Mesodermal cell (in vitro differentiated cells): ENCODE data around the gene KCNK6.

Source experiments
- H3K27ac ChIP-seq: 2 replicates; pipeline ENCODE4 v1.7.0; 2013; ENCODE audit warnings: mild to moderate bottlenecking, low read depth, low read length, moderate library complexity; ENCODE audit not compliant: severe bottlenecking
- H3K36me3 ChIP-seq: 2 replicates; pipeline ENCODE4 v1.7.1; 2013; ENCODE audit warnings: mild to moderate bottlenecking, low read length, moderate library complexity; ENCODE audit not compliant: control insufficient read depth, insufficient read depth
- H3K4me1 ChIP-seq: one replicate; pipeline ENCODE4 v1.7.1; 2013; ENCODE audit warnings: mild to moderate bottlenecking, low read length; ENCODE audit not compliant: insufficient read depth, control insufficient read depth, poor library complexity, severe bottlenecking
- H3K4me3 ChIP-seq: 2 replicates; pipeline ENCODE4 v1.7.0; 2013; ENCODE audit warnings: low read length, control low read depth, mild to moderate bottlenecking; ENCODE audit not compliant: insufficient read depth, poor library complexity, severe bottlenecking; ENCODE audit errors: extremely low read depth
- H3K9me3 ChIP-seq: 2 replicates; pipeline ENCODE4 v1.7.1; 2013; ENCODE audit warnings: mild to moderate bottlenecking, low read length, moderate library complexity; ENCODE audit not compliant: control insufficient read depth
- WGBS, 2 experiments: methylation state at CpG; one replicate each; pipeline ENCODE4 v1.1.5; 2013; ENCODE audit warnings: missing lambda C conversion rate in 2 of 2; ENCODE audit not compliant: insufficient coverage in 2 of 2; 5-methylcytosine and 5-hydroxymethylcytosine counted together

Gene KCNK6

DNA sequence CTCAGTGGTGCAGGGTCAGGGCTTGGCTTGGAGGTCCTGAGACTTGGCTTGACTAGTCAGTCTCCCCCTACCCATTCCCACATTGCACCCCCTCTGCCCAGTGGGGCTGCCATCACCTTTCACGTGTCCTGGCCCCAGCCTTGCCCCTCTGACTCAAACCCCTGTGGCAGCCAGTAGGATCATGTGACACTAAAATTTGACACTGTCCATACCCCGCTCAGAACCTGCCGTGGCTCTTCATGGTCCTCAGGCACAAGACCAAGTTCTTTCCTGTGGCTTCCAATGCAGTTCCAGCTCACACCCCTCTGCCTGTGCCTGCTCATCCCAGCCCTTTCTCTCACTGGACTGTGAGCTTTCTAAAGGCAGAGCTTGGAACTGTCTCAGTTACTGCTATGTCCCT, 56.9 kb downstream of the KCNK6 start:
- Histone ChIP-seq H3K36me3 (peaks cover 50% of the 10 kb centered on the region), H3K9me3 (no peaks in the 10 kb centered on the region), H3K27ac (no peak overlapping the region), H3K4me1 (peaks cover 5% of the 10 kb centered on the region), H3K4me3 (no peak overlapping the region)
- WGBS, 2 experiments: 96 to 97% methylated on average over 3 of the region's 3 CpGs

DNA sequence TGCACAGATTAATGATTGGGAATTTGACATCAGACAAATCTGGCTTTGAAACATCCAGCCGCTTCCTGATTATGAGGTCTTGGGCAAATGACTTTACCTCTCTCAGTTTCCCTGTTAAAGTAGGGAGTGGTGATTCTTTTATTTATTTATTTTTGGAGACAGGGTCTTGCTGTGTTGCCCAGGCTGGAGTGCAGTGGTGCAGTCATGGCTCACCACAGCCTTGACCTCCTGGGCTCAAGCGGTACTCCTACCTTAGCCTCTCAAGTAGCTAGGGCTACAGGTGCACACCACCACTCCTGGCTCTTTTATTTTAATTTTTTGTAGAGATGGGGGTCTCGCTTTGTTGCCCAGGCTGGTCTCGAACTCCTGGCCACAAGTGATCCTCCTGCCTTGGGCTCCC, 57.4 kb downstream of the KCNK6 start:
- H3K4me1 ChIP-seq: peaks cover 5% of the 10 kb centered on the region
- no peaks in the 10 kb centered on the region for H3K9me3 ChIP-seq
- no peak overlapping the region for H3K27ac ChIP-seq
- 80 to 90% methylated on average over 1 to 3 of the region's 4 CpGs for WGBS, 2 experiments
- H3K4me3 ChIP-seq: no peak overlapping the region
- peaks cover 55% of the 10 kb centered on the region for H3K36me3 ChIP-seq

DNA sequence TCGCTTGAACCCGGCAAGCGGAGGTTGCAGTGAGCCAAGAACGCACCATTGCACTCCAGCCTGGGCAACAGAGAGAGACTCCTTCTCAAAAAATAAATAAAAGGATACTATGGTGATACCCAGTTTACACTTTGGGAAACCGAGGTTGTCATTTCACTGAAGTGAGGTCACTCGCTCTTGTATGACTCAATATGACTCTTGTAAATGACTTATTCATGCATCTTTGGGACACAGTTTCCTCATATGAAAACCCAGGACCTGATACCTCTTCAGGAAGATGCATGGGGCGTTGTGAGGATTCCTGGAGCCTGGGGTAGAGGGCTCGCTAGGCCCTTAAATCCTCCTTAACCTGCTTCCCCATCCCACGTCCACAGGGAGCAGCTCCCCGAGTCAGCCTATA, 59.2 kb downstream of the KCNK6 start:
- Histone ChIP-seq H3K9me3 (no peaks in the 10 kb centered on the region), H3K4me1 (peaks cover 5% of the 10 kb centered on the region), H3K27ac (no peak overlapping the region), H3K4me3 (no peak overlapping the region), H3K36me3 (peaks cover 73% of the 10 kb centered on the region)
- WGBS, 2 experiments: 92 to 100% methylated on average over 7 to 9 of the region's 10 CpGs

DNA sequence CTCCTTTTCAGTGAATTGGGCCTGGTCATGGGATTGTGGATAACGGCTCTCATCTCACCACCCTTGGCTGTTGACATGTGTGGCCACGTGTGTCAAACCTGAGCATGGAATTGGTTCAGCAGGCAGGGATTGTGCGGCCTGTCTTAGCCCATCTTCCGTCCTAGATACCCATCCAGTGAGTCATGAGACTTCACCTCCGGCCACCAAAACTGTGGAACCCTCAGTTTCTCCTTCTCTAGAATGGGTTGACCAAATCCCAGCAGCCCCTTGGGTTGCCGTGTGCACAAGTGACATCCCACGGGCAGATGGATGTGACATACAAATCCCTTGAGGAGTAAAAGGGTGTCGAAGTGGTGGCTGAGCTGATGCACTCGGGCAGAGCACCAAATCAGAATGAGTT, 61.5 kb downstream of the KCNK6 start:
- H3K4me3 ChIP-seq: no peak overlapping the region
- WGBS, 2 experiments: 91 to 97% methylated on average over 9 of the region's 9 CpGs
- peaks cover 2% of the 10 kb centered on the region for H3K4me1 ChIP-seq
- H3K27ac ChIP-seq: no peak overlapping the region
- no peaks in the 10 kb centered on the region for H3K9me3 ChIP-seq
- H3K36me3 ChIP-seq: peaks cover 85% of the 10 kb centered on the region
